ENCODE measurements around the gene RBM6.
"Not testable (repeated sequence)": the region's sequence is repeated elsewhere in the genome, so short reads cannot be mapped to it uniquely, and the experiment has no call there.

Gene RBM6, protein sequence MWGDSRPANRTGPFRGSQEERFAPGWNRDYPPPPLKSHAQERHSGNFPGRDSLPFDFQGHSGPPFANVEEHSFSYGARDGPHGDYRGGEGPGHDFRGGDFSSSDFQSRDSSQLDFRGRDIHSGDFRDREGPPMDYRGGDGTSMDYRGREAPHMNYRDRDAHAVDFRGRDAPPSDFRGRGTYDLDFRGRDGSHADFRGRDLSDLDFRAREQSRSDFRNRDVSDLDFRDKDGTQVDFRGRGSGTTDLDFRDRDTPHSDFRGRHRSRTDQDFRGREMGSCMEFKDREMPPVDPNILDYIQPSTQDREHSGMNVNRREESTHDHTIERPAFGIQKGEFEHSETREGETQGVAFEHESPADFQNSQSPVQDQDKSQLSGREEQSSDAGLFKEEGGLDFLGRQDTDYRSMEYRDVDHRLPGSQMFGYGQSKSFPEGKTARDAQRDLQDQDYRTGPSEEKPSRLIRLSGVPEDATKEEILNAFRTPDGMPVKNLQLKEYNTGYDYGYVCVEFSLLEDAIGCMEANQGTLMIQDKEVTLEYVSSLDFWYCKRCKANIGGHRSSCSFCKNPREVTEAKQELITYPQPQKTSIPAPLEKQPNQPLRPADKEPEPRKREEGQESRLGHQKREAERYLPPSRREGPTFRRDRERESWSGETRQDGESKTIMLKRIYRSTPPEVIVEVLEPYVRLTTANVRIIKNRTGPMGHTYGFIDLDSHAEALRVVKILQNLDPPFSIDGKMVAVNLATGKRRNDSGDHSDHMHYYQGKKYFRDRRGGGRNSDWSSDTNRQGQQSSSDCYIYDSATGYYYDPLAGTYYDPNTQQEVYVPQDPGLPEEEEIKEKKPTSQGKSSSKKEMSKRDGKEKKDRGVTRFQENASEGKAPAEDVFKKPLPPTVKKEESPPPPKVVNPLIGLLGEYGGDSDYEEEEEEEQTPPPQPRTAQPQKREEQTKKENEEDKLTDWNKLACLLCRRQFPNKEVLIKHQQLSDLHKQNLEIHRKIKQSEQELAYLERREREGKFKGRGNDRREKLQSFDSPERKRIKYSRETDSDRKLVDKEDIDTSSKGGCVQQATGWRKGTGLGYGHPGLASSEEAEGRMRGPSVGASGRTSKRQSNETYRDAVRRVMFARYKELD

DNA sequence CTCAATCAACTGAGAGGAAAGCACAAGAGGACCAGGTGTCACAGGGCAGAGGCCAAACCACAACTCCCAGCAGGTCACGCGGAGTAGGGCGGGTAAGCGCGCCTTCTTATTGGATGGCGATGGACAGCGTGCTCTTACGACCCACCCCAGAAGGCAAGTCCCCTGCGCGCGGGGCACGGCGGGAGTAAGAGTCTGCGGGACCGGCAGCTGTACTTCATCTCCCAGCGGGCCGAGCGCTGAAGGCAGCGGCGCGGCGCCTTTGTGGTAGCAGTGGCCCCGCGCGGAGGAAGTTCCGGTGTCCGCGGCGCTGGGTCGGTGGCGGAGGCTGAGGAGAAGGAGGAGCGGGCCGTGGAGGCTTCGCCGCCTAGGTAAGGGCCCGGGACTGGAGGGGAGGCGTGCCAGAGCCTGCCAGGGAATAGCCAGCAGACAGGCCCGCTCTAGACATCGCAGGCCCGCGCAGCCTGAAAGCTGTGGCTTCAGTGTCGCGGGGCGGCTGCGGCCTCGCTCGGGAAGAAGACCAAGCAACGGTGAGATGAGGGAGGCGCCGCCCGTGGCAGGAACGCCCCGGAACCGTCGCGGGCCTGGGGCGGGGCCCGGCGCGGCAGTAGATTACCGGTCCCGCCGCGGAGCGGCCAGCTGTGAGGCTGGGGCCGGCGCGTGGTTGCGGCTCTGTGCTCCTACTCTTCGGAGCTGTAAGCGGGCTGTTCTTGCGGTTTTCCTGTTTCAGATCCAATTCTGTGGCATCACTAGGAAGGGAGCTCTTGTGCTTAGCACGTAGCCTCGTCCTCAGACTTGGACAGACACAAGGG lies at the start of gene RBM6:
RBM6 (plus strand) TSS at position 293 of the 809 bp plus-strand sequence. CDS start 22,492 bp downstream, outside the sequence.
- peak; percentile 55 to 99 (median 97) for DNase-seq

DNA sequence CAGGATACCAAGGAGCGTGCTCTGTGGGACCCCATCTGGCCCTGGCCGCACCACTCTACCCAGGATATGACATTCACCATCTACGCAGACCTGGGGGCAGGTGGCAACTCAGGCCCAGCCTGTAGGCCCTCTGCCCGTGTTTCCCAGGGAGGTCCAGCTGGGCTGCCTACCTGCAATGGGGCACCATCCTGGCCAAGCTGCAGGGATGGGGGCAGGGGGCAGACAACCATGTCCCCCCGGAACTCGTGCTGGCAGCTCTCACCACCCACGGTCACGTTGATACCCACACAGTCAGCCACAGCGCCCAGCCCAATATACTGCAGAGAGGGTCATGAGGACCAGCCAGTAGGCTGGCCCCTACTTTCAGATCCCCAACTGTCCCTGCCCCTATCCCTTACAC lies 44.2 kb upstream of the RBM6 start:
- DNase-seq, result no peak

DNA sequence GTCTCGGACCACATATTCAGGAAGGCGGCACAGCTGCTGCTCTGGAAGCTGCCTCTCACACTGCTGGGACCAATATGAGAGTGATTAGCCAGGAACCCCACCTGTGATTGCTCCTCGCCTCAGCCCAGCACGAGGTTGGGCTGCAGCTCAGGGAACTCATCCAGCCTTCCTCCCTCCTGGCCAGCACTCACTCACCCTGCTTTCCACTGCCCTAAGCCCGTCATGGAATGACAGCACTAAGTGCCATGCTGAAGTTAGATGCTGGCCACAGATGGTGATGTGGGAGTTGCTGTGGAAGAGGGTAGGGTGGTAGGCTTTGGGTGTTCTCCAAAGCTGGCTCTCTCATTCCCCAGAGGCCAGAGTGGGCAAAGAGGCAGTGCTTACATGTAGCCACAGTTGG lies 43.6 kb upstream of the RBM6 start:
- no peak for DNase-seq

DNA sequence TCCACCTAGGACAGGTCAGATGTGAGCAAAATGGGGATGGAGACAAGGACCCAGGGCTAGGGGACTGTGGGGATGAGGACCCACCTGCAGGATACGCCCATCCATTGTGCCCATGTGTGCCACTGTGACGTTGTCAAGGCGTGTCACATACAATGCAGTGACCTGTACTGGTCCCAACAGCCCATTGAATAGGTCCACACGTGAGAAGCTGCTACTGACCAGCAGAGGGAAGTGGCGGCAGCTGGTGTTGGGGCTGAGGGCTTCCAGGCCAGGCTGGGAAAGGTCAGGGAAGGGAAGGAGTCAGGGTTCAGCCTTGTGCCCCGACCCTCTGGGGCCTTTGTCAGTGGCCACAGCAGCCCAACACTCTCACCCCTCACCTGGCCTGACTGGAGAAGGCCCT lies 41.0 kb upstream of the RBM6 start:
- no peak for DNase-seq

DNA sequence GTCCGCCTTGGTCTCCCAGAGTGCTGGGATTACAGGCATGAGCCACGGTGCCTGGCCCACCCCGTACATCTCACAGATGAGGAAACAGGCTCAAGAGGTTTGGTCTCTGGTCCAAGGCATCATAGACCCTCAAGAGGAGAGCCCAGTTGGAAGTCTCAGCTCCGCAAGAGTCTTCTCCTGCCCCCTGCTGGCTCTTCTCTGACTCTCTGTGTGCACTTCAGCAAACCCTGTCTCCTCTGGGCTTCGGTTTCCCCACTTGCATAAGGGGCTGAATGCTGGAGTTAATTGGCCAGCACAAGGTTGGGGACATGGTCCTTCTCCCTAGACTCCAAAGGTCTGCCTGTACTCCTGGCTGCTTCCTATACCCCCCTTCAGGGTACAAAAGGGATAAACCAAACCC lies 40.1 kb upstream of the RBM6 start:
- no peak for DNase-seq

DNA sequence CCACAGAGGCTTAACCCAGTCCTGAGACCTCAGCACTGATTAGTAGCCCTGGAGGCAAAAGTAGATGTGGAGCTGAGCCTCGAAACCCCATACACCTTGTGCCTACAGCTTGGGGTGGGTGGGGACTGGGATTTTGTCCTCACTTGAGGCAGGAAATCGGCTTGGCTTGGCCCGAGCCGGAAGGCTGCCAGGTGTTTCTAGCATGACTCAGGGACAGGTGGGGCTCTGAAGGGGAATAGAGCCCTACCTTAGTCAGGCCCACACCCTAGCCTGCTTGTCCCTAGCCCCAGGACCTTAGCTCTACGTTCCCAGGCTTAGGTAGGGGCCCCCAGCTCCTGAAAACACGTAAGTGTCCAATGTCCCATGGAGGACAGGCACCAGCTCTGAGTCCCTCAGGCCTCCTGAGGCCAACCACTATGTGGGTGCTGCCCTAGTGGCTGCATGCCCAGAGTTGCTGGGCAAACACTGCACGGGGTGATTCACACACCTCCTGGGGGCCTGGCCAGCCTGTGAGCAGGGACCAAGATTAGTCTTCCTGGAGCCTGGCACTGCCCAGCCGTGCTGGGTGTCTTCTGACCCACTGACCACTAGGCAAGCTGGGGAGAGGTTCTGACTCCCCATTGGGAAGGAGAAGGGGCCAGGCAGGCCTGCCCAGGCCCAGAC lies 39.3 kb upstream of the RBM6 start:
- DNase-seq, result peak in 2 of 14 donors; percentile 19 to 72

DNA sequence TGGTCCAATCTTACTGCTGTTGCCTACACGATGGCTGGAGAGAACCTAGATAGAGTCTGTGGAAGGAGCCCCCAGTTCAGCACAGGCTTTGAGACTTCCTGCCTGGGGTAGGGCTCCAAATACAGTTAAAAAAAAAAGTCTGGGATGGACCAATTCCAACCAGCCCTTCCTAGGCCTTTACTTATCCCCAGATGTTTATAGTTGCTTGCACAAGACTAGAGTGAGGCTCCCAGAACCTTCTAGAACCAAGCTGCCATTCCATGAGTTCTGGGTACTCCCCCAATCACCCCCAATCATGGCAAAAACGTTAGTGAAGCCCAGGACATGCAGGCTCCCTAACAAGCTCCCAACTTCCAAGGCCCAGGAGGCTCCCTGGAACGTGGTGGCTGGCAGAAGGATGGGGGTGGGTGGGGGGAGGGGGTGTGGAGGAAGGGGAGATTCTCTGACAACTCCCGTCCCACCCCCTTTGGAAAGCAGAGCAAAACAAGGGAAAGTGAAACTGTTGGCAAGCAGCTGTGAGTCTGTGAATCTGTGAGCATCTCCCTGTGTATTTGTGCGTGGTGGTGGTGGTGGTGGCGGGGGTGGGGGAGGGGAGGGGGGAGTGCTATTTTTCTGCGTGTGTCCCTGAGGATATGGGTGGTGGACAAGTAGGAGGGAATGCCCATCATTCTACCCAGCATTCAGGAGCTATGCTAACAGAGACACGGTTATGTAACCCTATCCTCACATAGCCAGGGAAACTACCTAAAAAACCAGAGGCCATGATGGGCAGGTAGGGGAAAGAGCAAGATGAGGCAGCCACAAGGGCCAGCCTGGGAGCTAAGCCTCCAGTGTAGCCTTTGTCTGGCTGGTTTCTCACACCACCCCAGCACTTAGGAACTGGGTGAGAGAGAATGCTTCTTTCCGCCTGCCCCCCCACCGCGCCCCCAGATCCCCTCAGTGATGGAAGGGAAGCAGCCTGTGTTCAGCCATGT lies 38.3 kb upstream of the RBM6 start:
- no peak for DNase-seq

DNA sequence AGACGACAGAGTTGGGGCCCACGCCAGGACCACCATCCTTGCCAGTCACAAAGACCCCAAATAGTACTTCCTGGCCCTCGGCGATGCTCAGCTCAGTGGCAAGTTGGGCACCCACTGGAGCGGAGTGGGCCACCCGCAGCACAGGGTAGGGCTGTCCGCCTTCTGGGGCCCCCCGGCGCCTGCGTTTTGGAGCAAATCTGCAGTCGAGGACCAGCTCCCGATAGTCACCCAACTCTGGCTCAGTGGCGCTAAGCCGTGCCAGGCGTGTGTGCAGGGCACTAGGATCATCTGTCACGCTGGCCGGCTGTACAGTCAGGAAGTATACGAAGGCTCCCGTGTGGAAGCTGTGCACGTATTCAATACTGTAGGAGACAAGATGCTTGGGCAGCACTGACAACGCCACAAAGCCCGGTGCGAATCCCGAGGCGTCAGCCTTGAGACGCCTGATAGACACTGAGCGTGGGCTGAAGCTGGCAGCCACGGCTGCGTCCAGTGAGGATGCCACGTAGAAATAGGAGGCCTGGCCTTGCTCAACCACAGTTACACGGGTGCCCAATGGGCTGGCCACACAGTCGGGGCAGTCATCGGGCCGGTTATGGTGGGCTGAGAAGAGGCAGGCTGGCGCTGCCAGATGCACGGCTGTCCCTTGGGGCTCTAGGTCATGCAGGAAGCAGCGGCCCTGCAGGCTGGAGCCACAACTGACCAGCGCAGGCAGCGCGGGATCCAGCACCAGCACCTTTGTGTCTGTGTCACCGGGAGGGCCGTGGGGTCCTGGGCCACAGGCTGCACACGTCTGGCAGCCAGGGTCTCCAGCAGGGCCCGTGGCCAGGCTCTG lies 37.2 kb upstream of the RBM6 start:
- DNase-seq, result no peak

DNA sequence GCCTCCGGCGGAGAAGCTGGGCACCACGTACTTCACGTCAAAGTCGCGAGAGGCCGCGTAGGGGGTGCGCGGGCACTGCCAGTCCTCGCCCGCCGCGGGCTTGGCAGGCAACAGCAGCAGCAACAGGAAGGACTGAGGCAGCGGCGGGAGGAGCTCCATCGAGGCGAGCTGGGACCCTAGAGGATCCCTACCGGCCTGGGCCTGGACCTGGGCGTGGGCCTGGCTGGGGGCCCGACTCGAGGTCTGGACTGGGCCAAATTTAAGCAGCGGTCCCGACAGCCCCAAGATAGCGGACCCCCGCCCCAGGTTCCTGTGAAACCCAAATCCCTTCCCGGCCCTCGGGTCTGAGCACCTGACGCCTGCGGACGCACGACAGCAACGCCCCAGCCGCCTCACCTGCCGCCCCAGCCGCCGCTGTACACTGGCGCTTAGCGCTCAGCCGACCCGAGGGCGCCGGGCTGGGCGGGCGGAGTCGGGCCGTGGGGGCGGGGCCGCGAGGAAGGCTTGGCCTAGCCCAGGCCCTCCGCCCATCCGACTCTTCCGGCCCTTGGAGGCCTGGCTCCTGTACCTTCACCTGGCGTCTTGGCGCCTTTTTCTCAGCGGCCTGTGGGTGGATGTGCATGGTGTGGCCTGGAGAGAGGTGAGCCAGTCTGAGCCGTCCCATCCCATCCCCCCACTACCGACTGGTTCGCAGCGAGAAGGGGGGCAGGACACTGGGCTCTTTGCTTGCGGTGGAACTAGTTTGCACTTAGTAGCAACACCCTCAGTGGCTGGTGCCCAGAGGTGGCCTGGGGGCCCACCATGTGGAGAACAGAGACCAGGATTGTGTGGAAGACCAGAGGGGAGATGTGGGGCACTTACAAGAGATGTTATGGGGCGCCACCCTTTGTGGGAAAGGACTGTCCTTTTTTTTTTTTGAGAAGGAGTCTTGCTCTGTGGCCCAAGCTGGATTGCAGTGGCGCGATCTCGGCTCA lies 36.2 kb upstream of the RBM6 start, which contains the start of gene MST1R:
MST1R (minus strand) TSS at position 423 of the 974 bp plus-strand sequence; CDS start at position 159, 264 bp downstream.
- DNase-seq, result no peak

DNA sequence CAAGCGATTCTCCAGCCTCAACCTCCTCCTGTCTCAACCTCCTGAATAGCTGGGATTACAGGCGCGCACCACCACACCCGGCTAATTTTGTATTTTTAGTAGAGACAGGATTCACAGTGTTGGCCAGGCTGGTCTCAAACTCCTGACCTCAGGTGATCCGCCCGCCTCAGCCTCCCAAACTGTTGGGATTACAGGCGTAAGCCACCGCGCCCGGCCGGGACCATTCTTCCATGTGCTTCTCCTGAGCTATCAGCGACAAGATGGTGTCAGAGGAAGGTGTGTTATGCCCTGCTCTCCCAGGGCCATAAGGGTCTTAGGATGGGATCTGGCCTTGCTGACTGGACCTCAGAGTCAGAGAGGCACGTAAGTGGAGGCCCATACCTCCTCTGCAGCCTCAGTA lies 35.5 kb upstream of the RBM6 start:
- not testable (repeated sequence) for DNase-seq

DNA sequence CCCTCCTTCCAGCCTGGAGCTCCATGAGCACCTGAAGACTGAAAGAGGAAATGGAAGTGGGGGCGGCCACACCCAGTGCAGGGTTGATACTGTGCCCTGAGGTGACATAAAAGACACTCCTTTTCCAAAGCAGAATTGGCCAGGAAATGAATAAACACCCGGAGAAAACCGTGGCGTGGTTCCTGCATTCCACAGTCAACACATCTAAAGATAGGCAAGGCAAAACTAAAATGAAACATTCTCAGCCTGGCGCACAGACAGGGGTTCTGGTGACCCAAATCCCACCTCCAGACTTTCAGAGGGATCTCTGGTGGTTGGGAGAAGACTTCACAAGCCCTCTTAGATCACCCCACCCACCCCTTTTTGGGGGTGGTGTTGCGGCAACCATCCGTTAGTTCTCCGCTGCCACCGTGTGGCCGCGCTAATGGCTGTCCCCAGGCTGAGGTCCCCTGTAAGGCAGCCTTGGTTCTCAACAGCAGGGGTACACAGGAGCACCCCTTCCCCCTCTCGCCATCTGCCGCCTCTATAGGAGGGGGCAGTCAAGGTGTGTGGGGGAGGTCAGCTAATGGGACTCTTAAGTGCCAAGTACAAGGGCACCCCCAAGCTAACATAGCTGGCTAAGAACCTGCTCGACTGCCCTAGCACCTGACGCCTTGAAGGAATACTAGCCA lies 33.7 kb upstream of the RBM6 start:
- peak in 1 of 14 donors; percentile 10 for DNase-seq

DNA sequence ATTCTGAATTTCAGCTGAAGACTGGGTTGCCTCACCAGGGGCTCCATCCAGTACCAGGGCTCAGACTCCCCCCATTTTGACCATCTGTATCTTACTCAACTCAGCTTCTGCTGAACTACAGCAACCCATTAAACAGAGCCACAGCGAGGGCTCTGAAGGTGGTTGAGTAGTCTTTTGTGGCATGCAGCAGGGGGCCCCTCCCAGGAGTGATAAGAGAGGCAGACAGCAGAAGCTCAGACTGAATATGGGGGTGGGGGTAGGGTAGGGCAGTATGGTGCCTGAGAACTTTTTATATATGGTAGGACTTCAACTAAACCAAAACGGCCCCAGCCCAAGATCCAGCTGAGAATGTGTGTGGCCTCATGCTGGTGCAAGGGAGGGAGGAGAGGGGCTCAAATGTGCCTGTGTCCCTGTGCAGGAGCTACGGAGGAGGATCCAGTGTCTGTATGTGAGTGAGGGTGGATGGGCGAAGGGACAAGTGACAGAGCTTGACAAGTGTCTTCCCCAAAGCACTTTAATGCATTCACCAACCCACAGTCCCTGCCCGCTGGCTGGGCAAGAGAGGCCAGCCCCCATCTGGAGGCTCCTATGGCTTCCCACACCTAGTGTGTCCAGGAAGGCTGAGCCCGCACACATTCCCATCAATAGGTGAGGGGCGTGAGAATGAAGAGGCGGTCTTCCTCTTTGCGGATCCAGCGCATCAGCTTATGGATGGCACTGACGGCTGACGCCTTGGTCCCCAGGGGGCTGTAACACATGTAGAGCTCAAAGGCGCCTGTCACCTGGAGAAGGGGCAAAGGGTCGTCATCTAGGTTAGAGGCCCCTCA lies 31.4 kb upstream of the RBM6 start:
- no peak for DNase-seq

DNA sequence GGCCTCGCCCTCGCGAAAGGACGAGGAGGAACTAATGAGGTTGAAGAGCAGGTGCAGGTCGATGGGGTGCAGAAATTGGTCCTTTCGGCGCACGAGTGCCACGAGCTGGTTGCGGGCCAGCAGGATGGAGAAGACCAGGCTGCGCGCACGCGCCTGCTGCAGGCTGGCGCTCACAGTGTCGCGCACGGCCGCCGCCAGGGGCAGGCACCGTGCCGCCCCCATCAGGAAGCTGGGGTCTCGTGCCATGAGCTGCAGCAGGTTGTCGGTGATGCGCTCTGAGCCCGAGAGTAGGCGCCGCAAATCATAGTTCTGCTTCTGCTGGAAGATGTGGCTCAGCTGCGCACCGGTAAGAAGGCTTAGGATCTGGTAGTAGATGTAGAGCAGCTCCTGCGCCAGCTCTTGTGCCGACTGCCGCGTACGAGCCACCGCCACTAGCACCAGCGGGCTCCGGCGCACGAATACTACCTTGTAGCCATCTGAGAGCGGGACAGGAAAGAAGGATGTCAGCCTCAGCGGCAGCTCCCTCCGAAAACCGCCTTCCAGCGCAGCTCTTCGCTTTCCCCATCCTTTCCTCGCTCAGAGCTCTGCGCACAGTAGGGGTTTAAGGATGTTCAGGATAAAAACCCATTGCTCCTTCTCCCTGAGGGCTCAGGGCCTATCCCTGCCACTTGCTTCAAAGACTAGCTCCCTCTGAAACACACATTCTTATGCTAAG lies 29.4 kb upstream of the RBM6 start:
- no peak for DNase-seq

DNA sequence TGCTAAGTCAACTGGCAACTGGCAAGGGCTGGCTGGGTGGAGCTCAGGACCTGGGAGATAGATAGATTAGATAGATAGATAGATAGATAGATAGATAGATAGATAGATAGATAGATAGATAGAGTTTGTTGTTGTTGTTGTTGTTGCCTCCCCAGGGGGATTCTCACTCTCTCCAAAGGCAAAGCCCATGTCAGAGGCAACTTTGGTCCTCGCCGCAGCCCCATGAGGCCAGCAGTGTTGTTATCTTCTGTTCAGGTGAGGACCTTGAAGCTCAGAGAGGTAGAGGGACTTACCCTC lies 28.9 kb upstream of the RBM6 start:
- DNase-seq, result no peak

DNA sequence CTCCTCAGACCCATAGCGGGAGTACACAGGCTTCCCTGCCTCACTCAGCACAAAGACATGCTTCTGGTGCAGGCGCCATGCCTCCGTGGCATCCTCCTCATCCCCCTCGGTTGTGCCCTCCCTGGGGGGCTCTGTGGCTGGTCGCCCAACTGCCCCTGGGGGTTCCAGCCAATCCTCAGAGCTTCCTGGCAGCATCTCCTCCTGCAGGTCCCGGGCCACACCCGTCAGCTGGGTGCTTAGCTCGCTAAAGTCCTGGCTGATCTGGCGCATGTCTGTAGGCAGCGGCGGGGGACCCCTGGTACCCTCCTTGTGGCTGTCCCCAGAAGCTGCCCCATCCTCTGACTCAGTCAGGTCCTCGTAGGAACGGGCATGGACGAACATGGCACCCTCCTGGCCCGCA lies 28.3 kb upstream of the RBM6 start:
- no peak for DNase-seq

DNA sequence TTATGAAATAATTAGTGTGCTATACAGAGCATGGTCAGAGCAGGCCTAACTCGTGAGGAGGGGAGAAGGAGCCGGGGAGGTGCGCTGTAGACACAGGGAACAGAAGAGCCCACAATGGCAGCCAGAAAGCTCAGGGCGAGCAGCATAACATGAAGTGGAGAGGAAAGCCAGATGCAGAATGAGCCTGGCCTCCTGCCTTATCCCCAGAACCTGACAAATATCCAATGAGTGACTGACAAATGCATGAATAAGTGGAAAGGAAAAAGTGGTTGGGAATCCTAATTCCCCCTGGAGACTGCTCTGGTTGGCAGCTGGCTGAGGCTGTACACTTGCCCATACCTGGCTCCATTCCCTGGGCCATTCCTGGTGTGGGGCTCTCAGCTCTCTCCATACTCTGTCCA lies 27.1 kb upstream of the RBM6 start:
- peak in 2 of 14 donors; percentile 16 to 35 for DNase-seq
